ENCODE measurements around the gene TTC29.
"Not testable (repeated sequence)": the region's sequence is repeated elsewhere in the genome, so short reads cannot be mapped to it uniquely, and the experiment has no call there.

TTC29 gene

GRCh38 chr4:146834263-146835034 lies 111.2 kb downstream of the TTC29 start:
- DNase-seq: no peak
- Histone ChIP-seq H3K36me3 (ENCODE audit: control insufficient read depth, insufficient read depth, low read length) (no peaks in the 10 kb centered on the region), H3K27ac (ENCODE audit: insufficient read depth, low read length, poor library complexity, severe bottlenecking) (no peak overlapping the region), H3K4me3 (ENCODE audit: insufficient read depth, low read depth, low read length, poor library complexity, severe bottlenecking) (no peak overlapping the region), H3K4me1 (ENCODE audit: control insufficient read depth, insufficient read depth, low read length, poor library complexity, severe bottlenecking) (no peaks in the 10 kb centered on the region), H3K9me3 (ENCODE audit: control insufficient read depth, low read length) (no peaks in the 10 kb centered on the region), H3K27me3 (replicated peaks; ENCODE audit: control insufficient read depth, insufficient read depth, low read length, poor library complexity, severe bottlenecking) (no peaks in the 10 kb centered on the region)

GRCh38 chr4:146833530-146833929 lies 112.1 kb downstream of the TTC29 start:
- no peak overlapping the region for H3K27ac ChIP-seq (ENCODE audit: insufficient read depth, low read length, poor library complexity, severe bottlenecking)
- no peaks in the 10 kb centered on the region for H3K9me3 ChIP-seq (ENCODE audit: control insufficient read depth, low read length)
- DNase-seq: no peak
- no peak overlapping the region for H3K4me3 ChIP-seq (ENCODE audit: insufficient read depth, low read depth, low read length, poor library complexity, severe bottlenecking)
- H3K27me3 ChIP-seq (replicated peaks; ENCODE audit: control insufficient read depth, insufficient read depth, low read length, poor library complexity, severe bottlenecking): no peaks in the 10 kb centered on the region
- H3K4me1 ChIP-seq (ENCODE audit: control insufficient read depth, insufficient read depth, low read length, poor library complexity, severe bottlenecking): no peaks in the 10 kb centered on the region
- H3K36me3 ChIP-seq (ENCODE audit: control insufficient read depth, insufficient read depth, low read length): no peaks in the 10 kb centered on the region

GRCh38 chr4:146822980-146823379 lies 122.7 kb downstream of the TTC29 start:
- not testable (repeated sequence) for H3K4me3 ChIP-seq (ENCODE audit: insufficient read depth, low read depth, low read length, poor library complexity, severe bottlenecking); DNase-seq; H3K9me3 ChIP-seq (ENCODE audit: control insufficient read depth, low read length); H3K4me1 ChIP-seq (ENCODE audit: control insufficient read depth, insufficient read depth, low read length, poor library complexity, severe bottlenecking); H3K27ac ChIP-seq (ENCODE audit: insufficient read depth, low read length, poor library complexity, severe bottlenecking); H3K36me3 ChIP-seq (ENCODE audit: control insufficient read depth, insufficient read depth, low read length); H3K27me3 ChIP-seq (replicated peaks; ENCODE audit: control insufficient read depth, insufficient read depth, low read length, poor library complexity, severe bottlenecking)

GRCh38 chr4:146814750-146815149 lies 130.9 kb downstream of the TTC29 start:
- H3K36me3 ChIP-seq (ENCODE audit: control insufficient read depth, insufficient read depth, low read length): no peaks in the 10 kb centered on the region
- no peaks in the 10 kb centered on the region for H3K4me1 ChIP-seq (ENCODE audit: control insufficient read depth, insufficient read depth, low read length, poor library complexity, severe bottlenecking)
- H3K27ac ChIP-seq (ENCODE audit: insufficient read depth, low read length, poor library complexity, severe bottlenecking): no peak overlapping the region
- no peak for DNase-seq
- no peak overlapping the region for H3K4me3 ChIP-seq (ENCODE audit: insufficient read depth, low read depth, low read length, poor library complexity, severe bottlenecking)
- H3K27me3 ChIP-seq (replicated peaks; ENCODE audit: control insufficient read depth, insufficient read depth, low read length, poor library complexity, severe bottlenecking): no peaks in the 10 kb centered on the region
- no peaks in the 10 kb centered on the region for H3K9me3 ChIP-seq (ENCODE audit: control insufficient read depth, low read length)

- H3K27ac ChIP-seq (ENCODE audit: insufficient read depth, low read length, poor library complexity, severe bottlenecking): no peak overlapping the region
- no peaks in the 10 kb centered on the region for H3K4me1 ChIP-seq (ENCODE audit: control insufficient read depth, insufficient read depth, low read length, poor library complexity, severe bottlenecking)
- no peaks in the 10 kb centered on the region for H3K27me3 ChIP-seq (replicated peaks; ENCODE audit: control insufficient read depth, insufficient read depth, low read length, poor library complexity, severe bottlenecking)
- H3K4me3 ChIP-seq (ENCODE audit: insufficient read depth, low read depth, low read length, poor library complexity, severe bottlenecking): no peak overlapping the region
- DNase-seq: no peak
- H3K36me3 ChIP-seq (ENCODE audit: control insufficient read depth, insufficient read depth, low read length): no peaks in the 10 kb centered on the region
- H3K9me3 ChIP-seq (ENCODE audit: control insufficient read depth, low read length): no peaks in the 10 kb centered on the region
Observed at GRCh38 chr4:146795711-146796110, 150.0 kb downstream of the TTC29 start.

GRCh38 chr4:146793727-146794126 lies 151.9 kb downstream of the TTC29 start:
- H3K9me3 ChIP-seq (ENCODE audit: control insufficient read depth, low read length): no peaks in the 10 kb centered on the region
- H3K4me1 ChIP-seq (ENCODE audit: control insufficient read depth, insufficient read depth, low read length, poor library complexity, severe bottlenecking): no peaks in the 10 kb centered on the region
- H3K27ac ChIP-seq (ENCODE audit: insufficient read depth, low read length, poor library complexity, severe bottlenecking): no peak overlapping the region
- no peaks in the 10 kb centered on the region for H3K27me3 ChIP-seq (replicated peaks; ENCODE audit: control insufficient read depth, insufficient read depth, low read length, poor library complexity, severe bottlenecking)
- no peaks in the 10 kb centered on the region for H3K36me3 ChIP-seq (ENCODE audit: control insufficient read depth, insufficient read depth, low read length)
- H3K4me3 ChIP-seq (ENCODE audit: insufficient read depth, low read depth, low read length, poor library complexity, severe bottlenecking): no peak overlapping the region
- no peak for DNase-seq

GRCh38 chr4:146791439-146791838 lies 154.2 kb downstream of the TTC29 start:
- Histone ChIP-seq H3K27ac (ENCODE audit: insufficient read depth, low read length, poor library complexity, severe bottlenecking) (no peak overlapping the region), H3K36me3 (ENCODE audit: control insufficient read depth, insufficient read depth, low read length) (no peaks in the 10 kb centered on the region), H3K9me3 (ENCODE audit: control insufficient read depth, low read length) (no peaks in the 10 kb centered on the region), H3K4me1 (ENCODE audit: control insufficient read depth, insufficient read depth, low read length, poor library complexity, severe bottlenecking) (no peaks in the 10 kb centered on the region), H3K4me3 (ENCODE audit: insufficient read depth, low read depth, low read length, poor library complexity, severe bottlenecking) (no peak overlapping the region), H3K27me3 (replicated peaks; ENCODE audit: control insufficient read depth, insufficient read depth, low read length, poor library complexity, severe bottlenecking) (no peaks in the 10 kb centered on the region)
- no peak for DNase-seq

GRCh38 chr4:146790515-146790914 lies 155.1 kb downstream of the TTC29 start:
- no peaks in the 10 kb centered on the region for H3K9me3 ChIP-seq (ENCODE audit: control insufficient read depth, low read length)
- no peak for DNase-seq
- no peak overlapping the region for H3K4me3 ChIP-seq (ENCODE audit: insufficient read depth, low read depth, low read length, poor library complexity, severe bottlenecking)
- no peaks in the 10 kb centered on the region for H3K4me1 ChIP-seq (ENCODE audit: control insufficient read depth, insufficient read depth, low read length, poor library complexity, severe bottlenecking)
- no peaks in the 10 kb centered on the region for H3K27me3 ChIP-seq (replicated peaks; ENCODE audit: control insufficient read depth, insufficient read depth, low read length, poor library complexity, severe bottlenecking)
- H3K36me3 ChIP-seq (ENCODE audit: control insufficient read depth, insufficient read depth, low read length): no peaks in the 10 kb centered on the region
- H3K27ac ChIP-seq (ENCODE audit: insufficient read depth, low read length, poor library complexity, severe bottlenecking): no peak overlapping the region

- Histone ChIP-seq H3K36me3 (ENCODE audit: control insufficient read depth, insufficient read depth, low read length) (no peaks in the 10 kb centered on the region), H3K27ac (ENCODE audit: insufficient read depth, low read length, poor library complexity, severe bottlenecking) (no peak overlapping the region), H3K27me3 (replicated peaks; ENCODE audit: control insufficient read depth, insufficient read depth, low read length, poor library complexity, severe bottlenecking) (no peaks in the 10 kb centered on the region), H3K9me3 (ENCODE audit: control insufficient read depth, low read length) (no peaks in the 10 kb centered on the region), H3K4me1 (ENCODE audit: control insufficient read depth, insufficient read depth, low read length, poor library complexity, severe bottlenecking) (no peaks in the 10 kb centered on the region), H3K4me3 (ENCODE audit: insufficient read depth, low read depth, low read length, poor library complexity, severe bottlenecking) (no peak overlapping the region)
- DNase-seq: no peak
Observed at GRCh38 chr4:146787731-146788130, 157.9 kb downstream of the TTC29 start.

- DNase-seq: no peak
- Histone ChIP-seq H3K27me3 (replicated peaks; ENCODE audit: control insufficient read depth, insufficient read depth, low read length, poor library complexity, severe bottlenecking) (no peaks in the 10 kb centered on the region), H3K36me3 (ENCODE audit: control insufficient read depth, insufficient read depth, low read length) (no peaks in the 10 kb centered on the region), H3K9me3 (ENCODE audit: control insufficient read depth, low read length) (no peaks in the 10 kb centered on the region), H3K27ac (ENCODE audit: insufficient read depth, low read length, poor library complexity, severe bottlenecking) (no peak overlapping the region), H3K4me1 (ENCODE audit: control insufficient read depth, insufficient read depth, low read length, poor library complexity, severe bottlenecking) (no peaks in the 10 kb centered on the region), H3K4me3 (ENCODE audit: insufficient read depth, low read depth, low read length, poor library complexity, severe bottlenecking) (no peak overlapping the region)
Observed at GRCh38 chr4:146776691-146777090, 169.0 kb downstream of the TTC29 start.

All from effector memory CD4-positive, alpha-beta T cell (primary cell).